ENCODE results near the gene NFIA.

NFIA gene

DNA sequence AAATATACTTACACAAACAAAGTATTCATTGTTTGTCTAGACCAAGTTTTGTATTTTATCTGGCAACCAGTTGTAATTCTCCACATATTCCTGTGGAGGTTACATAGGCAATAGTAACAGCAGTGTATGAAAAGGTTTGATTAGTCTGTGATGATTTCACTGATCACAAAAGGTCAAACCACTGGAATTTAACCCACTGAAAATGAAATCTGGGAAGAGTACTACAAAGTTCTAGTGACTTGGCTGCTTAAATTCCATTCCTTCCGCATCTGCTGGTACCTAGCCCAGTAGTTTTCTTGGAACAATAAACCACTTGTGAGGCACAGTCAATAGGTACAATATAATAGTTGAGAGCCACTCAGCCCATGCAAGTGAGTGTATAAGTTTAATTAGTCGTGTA lies 205.4 kb downstream of the NFIA start:
- in situ Hi-C loops (cut with HindIII; ENCODE audit: low sequenced_read_pairs): no loop called here

DNA sequence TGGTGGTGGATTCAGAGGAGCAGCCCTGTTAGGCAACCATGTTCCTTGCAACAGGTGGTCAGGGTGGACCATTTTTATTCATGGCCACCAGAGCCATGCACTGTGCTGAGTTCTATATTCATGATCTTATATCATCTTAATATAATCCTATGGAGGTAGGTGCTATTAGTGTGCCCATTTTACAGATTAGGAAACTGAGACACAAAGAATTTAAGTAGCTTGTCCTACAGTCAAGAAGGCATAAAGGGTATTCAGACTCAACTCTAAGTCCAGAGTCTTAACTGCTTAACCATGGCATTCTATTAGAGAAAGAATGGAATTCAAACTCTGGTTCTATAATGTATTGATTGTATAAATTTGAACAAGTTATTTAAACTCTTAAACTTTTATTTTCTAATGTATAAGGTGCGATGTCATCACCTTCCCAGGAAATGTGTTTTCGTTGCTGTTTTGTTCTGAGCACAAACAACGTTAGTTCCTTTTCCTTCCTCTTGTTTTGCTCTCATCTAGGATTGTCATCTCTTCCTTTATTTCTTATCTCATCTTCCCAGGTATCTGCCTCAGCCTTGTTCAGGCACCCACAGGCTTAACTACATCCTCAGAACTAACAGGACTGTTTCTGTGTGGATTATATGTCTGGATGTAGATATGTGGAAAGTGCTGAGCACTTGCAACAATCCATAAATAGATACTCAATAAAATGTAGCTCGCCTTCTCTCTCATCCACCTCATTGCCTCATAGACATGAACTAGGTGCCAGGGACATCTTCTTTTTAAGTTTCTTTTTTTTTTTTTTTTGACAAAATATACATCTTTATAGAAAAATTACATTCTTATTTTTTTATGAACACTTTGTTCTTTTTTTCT lies 207.1 kb downstream of the NFIA start:
- in situ Hi-C loops (cut with HindIII; ENCODE audit: low sequenced_read_pairs): no loop called here

DNA sequence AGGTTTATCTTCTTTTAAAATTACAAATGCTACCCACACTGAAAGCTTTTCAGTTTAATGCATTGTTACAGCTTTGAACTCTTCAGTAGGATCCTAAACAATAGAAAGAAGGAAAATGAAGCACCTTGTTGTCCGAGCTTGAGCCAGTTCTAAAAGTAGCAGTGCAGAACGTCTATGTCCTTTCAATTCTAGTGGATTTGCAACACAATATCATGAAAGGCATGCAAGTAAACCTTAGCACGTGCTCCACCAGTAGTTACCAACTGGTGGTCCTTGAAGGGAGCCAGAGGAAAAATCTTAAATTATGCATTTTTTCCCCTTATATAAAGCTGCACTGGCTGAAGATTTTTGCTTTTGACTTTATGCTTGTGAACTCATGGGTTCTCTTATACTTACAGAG lies 208.2 kb downstream of the NFIA start:
- in situ Hi-C loops (cut with HindIII; ENCODE audit: low sequenced_read_pairs): no loop called here

DNA sequence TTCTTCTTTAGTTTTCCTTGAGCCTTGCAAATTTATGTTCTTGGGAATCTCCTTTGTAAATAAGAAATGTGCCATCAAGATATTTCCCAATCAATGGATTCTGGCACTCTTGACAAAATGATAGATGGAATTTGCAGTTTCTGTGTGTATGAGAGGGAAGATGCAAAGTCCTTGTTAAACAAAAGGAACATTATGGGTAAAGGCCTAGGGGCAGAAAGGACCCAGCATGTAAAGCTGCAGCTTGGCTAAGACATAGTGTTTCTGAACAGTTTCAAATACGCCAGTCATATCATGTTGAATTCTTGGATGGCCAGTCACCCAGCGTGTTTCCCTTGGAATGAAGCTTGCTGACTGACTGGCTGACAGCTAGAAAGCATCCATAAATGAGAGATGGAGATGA lies 210.8 kb downstream of the NFIA start:
- in situ Hi-C loops (cut with HindIII; ENCODE audit: low sequenced_read_pairs): no loop called here

- in situ Hi-C loops (cut with HindIII; ENCODE audit: low sequenced_read_pairs): no loop called here
Observed at GRCh38 chr1:61293986-61294504, 211.7 kb downstream of the NFIA start.

- in situ Hi-C loops (cut with HindIII; ENCODE audit: low sequenced_read_pairs): no loop called here
Observed at GRCh38 chr1:61294930-61295329, 212.6 kb downstream of the NFIA start.

DNA sequence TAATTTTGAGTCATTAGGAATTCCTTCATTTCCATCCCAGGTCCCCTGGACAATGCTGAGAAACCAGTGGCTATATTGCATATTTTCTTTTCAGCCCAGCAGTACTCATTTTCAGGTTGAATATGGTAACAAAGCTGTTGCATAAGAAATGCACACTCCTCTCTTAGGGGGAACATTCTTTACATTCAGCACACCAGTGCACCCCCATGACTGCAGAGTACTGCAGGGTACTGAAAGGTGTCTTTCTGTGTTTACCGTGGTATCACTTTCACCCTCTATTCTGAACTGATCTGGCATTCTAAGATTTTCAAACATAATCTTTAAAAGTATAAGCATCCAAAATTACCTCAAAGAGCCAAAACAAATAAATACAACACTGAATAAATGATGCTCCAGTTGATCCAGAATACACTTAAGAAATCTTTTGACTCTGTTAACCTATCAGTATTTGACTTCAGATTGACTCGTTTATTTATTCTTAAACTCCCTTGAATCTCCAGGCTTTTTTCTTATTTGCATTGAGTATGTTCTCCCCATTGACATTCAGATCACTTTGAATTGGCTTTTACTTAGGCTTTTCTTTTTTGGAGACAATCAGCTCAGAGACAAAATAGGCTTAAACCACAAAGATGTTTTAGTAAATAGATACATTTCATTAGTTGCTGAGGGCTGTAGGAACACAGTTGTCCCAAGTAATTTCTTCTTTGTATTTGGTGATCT lies 213.6 kb downstream of the NFIA start:
- in situ Hi-C loops (cut with HindIII; ENCODE audit: low sequenced_read_pairs): no loop called here

GRCh38 chr1:61297887-61298286 lies 215.5 kb downstream of the NFIA start:
- in situ Hi-C loops (cut with HindIII; ENCODE audit: low sequenced_read_pairs): no loop called here

DNA sequence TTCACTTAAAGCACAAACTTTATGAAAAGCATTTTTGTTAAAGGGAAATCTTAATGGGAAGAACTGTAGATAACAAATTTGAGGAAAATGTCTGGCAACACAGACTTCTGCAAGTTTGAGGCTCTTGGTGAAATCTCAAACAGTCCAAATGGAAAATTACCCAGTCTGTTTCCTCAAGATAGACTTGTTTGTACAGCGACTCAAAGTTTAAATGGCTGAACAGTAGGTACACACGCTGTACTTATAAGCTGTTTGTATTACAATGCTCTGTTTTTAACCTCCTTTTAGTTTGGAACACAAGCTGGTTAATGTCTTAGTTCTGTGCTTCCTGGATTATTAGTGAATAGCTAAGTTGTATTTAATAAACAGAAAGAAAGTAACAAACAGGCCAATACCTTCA lies 217.1 kb downstream of the NFIA start:
- in situ Hi-C loops (cut with HindIII; ENCODE audit: low sequenced_read_pairs): no loop called here

GRCh38 chr1:61300899-61301298 lies 218.5 kb downstream of the NFIA start:
- in situ Hi-C loops (cut with HindIII; ENCODE audit: low sequenced_read_pairs): no loop called here

DNA sequence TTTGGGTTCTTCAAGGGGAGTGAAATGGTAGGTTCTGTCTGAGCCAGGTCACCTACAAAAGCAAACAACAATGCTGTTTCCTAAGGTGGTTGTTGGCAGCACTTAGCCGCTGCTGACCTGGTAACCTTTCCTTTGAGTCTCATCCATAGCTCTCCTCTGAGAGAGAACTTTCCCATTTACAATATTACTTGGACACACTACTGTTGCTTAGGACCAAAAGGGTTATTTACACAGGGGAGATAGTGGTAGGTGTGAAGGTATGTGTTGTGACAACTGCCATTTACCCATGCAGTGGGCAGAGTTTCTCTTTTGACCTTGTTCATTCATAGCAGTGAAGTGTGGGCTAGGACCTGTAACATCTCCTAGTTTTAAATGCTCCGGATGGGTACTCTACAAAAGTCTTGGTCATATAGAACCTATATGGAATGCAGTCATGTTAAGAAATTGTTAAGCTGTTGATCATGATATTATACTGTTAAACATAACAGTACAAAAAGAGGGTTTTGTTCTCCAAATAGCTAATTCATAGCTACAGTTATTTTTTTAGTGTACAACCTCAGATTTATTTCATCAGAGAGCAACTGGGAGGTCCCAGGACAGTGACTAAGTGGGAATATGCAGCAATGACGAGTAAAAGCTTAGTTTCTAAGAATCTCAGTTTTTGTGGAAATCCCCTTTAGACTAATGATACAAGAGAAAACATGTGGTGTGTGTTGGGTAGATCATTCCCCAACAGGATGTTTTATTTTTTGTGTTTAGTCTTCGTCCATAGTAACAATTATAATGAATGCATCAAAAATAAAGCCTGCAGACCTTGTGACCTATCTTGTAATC lies 219.7 kb downstream of the NFIA start:
- in situ Hi-C loops (cut with HindIII; ENCODE audit: low sequenced_read_pairs): no loop called here

DNA sequence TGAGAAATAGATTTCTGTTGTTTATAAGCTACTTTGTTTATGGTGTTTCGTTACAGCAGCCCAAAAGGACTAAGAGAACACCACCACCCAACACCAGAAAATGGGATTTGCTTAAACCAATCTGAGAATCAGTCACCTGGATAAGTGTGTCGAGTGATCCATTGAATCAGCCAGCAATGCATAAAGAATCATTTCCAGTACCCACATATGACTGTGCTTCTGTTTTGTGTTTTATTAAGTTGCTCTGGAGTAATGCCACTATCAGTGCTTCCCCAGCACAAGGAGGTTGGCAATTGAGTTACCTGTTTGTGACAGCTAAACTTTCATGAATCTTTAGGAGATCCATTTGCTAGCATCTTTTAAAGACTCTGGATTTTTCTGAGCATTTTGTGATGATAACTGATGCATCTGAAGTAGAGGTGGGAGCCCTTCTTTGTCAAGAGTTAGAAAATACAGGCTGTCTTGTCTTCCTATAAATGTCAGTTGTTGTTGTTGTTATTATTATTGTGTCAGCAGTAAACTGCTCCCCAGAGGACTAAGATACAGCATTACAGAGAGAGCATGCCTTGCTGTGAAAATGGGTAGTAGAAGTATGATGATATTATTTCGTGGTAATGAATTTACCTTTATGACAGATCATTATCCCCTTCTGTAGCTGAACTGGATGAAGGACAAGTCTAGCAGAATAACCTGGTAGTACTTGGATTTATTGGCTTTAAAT lies 225.2 kb downstream of the NFIA start:
- in situ Hi-C loops (cut with HindIII; ENCODE audit: low sequenced_read_pairs): no loop called here

GRCh38 chr1:61310057-61310456 lies 227.7 kb downstream of the NFIA start:
- in situ Hi-C loops (cut with HindIII; ENCODE audit: low sequenced_read_pairs): no loop called here

GRCh38 chr1:61310538-61310937 lies 228.2 kb downstream of the NFIA start:
- in situ Hi-C loops (cut with HindIII; ENCODE audit: low sequenced_read_pairs): no loop called here

GRCh38 chr1:61313906-61314422 lies 231.6 kb downstream of the NFIA start:
- in situ Hi-C loops (cut with HindIII; ENCODE audit: low sequenced_read_pairs): no loop called here

DNA sequence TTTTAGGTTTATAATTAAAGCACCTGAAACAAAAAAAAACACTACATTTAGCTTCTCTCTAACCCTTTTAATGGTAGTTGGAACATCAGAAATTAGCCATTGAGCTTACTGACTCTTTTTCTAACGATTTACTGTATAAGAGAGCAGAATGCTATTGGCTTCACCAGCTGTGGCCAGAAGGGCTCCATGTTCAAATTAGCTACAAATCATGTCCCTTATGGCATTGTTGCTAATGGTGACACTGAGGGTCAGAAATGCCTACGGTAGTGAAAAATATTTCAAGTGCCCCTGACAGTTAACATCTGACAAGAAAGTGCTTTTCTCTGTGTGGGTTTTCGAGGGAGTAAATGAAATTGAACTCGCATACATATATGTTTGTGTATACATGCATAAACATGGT lies 232.7 kb downstream of the NFIA start:
- in situ Hi-C loops (cut with HindIII; ENCODE audit: low sequenced_read_pairs): no loop called here

GRCh38 chr1:61316493-61316892 lies 234.1 kb downstream of the NFIA start:
- in situ Hi-C loops (cut with HindIII; ENCODE audit: low sequenced_read_pairs): no loop called here

- in situ Hi-C loops (cut with HindIII; ENCODE audit: low sequenced_read_pairs): no loop called here
Observed at GRCh38 chr1:61318319-61319125, 236.2 kb downstream of the NFIA start.

- in situ Hi-C loops (cut with HindIII; ENCODE audit: low sequenced_read_pairs): no loop called here
Observed at GRCh38 chr1:61320575-61320974, 238.2 kb downstream of the NFIA start.
